ENCODE measurements around the gene SFN.
A peak's percentile ranks its signal among the peaks of the same experiment; 100 is the strongest.

The SFN gene

GRCh38 chr1:26820784-26821269 is 42.1 kb upstream of the SFN start:
- DNase-seq (no peak), ATAC-seq (ENCODE audit: insufficient read depth, low read depth) (peak; percentile 77)
- H3K27me3 ChIP-seq (ENCODE audit: insufficient read depth, low read length, poor library complexity), result no peaks in the 10 kb centered on the region
- no peaks in the 10 kb centered on the region for H4K20me1 ChIP-seq (ENCODE audit: insufficient read depth, low read length)
- TF ChIP-seq CTCF (IDR thresholded peaks at IDR 0.05; ENCODE audit: borderline replicate concordance, extremely low read depth, low read length, poor library complexity, severe bottlenecking), result peak; percentile 50
- no peak for TF ChIP-seq EZH2 (IDR thresholded peaks at IDR 0.05; ENCODE audit: borderline replicate concordance, low read depth, low read length, severe bottlenecking)
- H3K9ac ChIP-seq (ENCODE audit: low read depth, low read length), result no peak overlapping the region
- no peaks in the 10 kb centered on the region for H3K36me3 ChIP-seq (ENCODE audit: insufficient read depth, low read length)
- no peak overlapping the region for H3K4me2 ChIP-seq (ENCODE audit: insufficient read depth, low read length)
- no peak overlapping the region for H3K4me3 ChIP-seq (ENCODE audit: low read depth in 1 of 2, low read length in 2 of 2)
- H3K9me3 ChIP-seq (ENCODE audit: insufficient read depth, low read length, severe bottlenecking), result no peaks in the 10 kb centered on the region
- H2AFZ ChIP-seq (ENCODE audit: low read depth, low read length), result no peak overlapping the region; the same call in 1 of the 2 replicates
- no peak overlapping the region for H3K27ac ChIP-seq (ENCODE audit: low read length)
- peaks cover 5% of the 10 kb centered on the region for H3K4me1 ChIP-seq (ENCODE audit: insufficient read depth, low read length)
- no peaks in the 10 kb centered on the region for H3K79me2 ChIP-seq (ENCODE audit: insufficient read depth, low read length)

- Histone ChIP-seq H3K9ac (ENCODE audit: low read depth, low read length) (no peak overlapping the region), H3K4me2 (ENCODE audit: insufficient read depth, low read length) (no peak overlapping the region), H2AFZ (ENCODE audit: low read depth, low read length) (no peak overlapping the region), H4K20me1 (ENCODE audit: insufficient read depth, low read length) (peaks cover 7% of the 10 kb centered on the region; the same call in 1 of the 2 replicates), H3K9me3 (ENCODE audit: insufficient read depth, low read length, severe bottlenecking) (no peaks in the 10 kb centered on the region), H3K4me3 (ENCODE audit: low read depth in 1 of 2, low read length in 2 of 2) (no peak overlapping the region), H3K27ac (ENCODE audit: low read length) (no peak overlapping the region), H3K36me3 (ENCODE audit: insufficient read depth, low read length) (no peaks in the 10 kb centered on the region), H3K4me1 (ENCODE audit: insufficient read depth, low read length) (peaks cover 17% of the 10 kb centered on the region), H3K27me3 (ENCODE audit: insufficient read depth, low read length, poor library complexity) (no peaks in the 10 kb centered on the region), H3K79me2 (ENCODE audit: insufficient read depth, low read length) (peaks cover 15% of the 10 kb centered on the region)
- TF ChIP-seq CTCF (IDR thresholded peaks at IDR 0.05; ENCODE audit: borderline replicate concordance, extremely low read depth, low read length, poor library complexity, severe bottlenecking), result no peak
- no peak for TF ChIP-seq EZH2 (IDR thresholded peaks at IDR 0.05; ENCODE audit: borderline replicate concordance, low read depth, low read length, severe bottlenecking)
- ATAC-seq (ENCODE audit: insufficient read depth, low read depth) (no peak), DNase-seq (no peak)
Observed at GRCh38 chr1:26822737-26823395, 40.1 kb upstream of the SFN start.

GRCh38 chr1:26824731-26825130 is 38.2 kb upstream of the SFN start:
- peaks cover 15% of the 10 kb centered on the region; the same call in 1 of the 2 replicates for H4K20me1 ChIP-seq (ENCODE audit: insufficient read depth, low read length)
- peaks cover 7% of the 10 kb centered on the region for H3K36me3 ChIP-seq (ENCODE audit: insufficient read depth, low read length)
- ATAC-seq (ENCODE audit: insufficient read depth, low read depth) (no peak), DNase-seq (no peak)
- no peaks in the 10 kb centered on the region for H3K9me3 ChIP-seq (ENCODE audit: insufficient read depth, low read length, severe bottlenecking)
- H3K79me2 ChIP-seq (ENCODE audit: insufficient read depth, low read length), result peaks cover 33% of the 10 kb centered on the region
- no peak overlapping the region for H3K4me2 ChIP-seq (ENCODE audit: insufficient read depth, low read length)
- H3K4me3 ChIP-seq (ENCODE audit: low read depth in 1 of 2, low read length in 2 of 2), result no peak overlapping the region
- H3K27ac ChIP-seq (ENCODE audit: low read length), result no peak overlapping the region
- no peak overlapping the region for H3K9ac ChIP-seq (ENCODE audit: low read depth, low read length)
- H3K27me3 ChIP-seq (ENCODE audit: insufficient read depth, low read length, poor library complexity), result no peaks in the 10 kb centered on the region
- H2AFZ ChIP-seq (ENCODE audit: low read depth, low read length), result 0 out of 2 replicates have a peak overlapping the region, but pooled peaks have one; percentile 36
- peaks cover 36% of the 10 kb centered on the region for H3K4me1 ChIP-seq (ENCODE audit: insufficient read depth, low read length)
- TF ChIP-seq CTCF (IDR thresholded peaks at IDR 0.05; ENCODE audit: borderline replicate concordance, extremely low read depth, low read length, poor library complexity, severe bottlenecking) (no peak), EZH2 (IDR thresholded peaks at IDR 0.05; ENCODE audit: borderline replicate concordance, low read depth, low read length, severe bottlenecking) (no peak)

All from DND-41 (cell line).